ENCODE data around the gene PGM3.

- TF ChIP-seq ZNF639 (tag by site-specific recombination; IDR thresholded peaks at IDR 0.05) = no peak
- TF ChIP-seq ZNF660 (tag by site-specific recombination; IDR thresholded peaks at IDR 0.05) = no peak
- no peak for TF ChIP-seq TCF7L2 (IDR thresholded peaks at IDR 0.05; ENCODE audit: borderline replicate concordance, low read depth, low read length)
- no peak for TF ChIP-seq ZNF148 (tag by site-specific recombination; IDR thresholded peaks at IDR 0.05; ENCODE audit: borderline replicate concordance)
These were observed 2.4 kb downstream of the PGM3 start for GRCh38 chr6:83190626-83191025.

Measured in HEK293 (cell line).